DMS 273 treated with DMSO at 0.1 percent for 48 hours (cell line): ENCODE results near the gene APOL1.
"Not testable (repeated sequence)": the region's sequence is repeated elsewhere in the genome, so short reads cannot be mapped to it uniquely, and the experiment has no call there.

Experiments used
- DNase-seq: peaks from one replicate; lab custom pipeline; 2025; lab: John Stamatoyannopoulos, UW

Gene APOL1

DNA sequence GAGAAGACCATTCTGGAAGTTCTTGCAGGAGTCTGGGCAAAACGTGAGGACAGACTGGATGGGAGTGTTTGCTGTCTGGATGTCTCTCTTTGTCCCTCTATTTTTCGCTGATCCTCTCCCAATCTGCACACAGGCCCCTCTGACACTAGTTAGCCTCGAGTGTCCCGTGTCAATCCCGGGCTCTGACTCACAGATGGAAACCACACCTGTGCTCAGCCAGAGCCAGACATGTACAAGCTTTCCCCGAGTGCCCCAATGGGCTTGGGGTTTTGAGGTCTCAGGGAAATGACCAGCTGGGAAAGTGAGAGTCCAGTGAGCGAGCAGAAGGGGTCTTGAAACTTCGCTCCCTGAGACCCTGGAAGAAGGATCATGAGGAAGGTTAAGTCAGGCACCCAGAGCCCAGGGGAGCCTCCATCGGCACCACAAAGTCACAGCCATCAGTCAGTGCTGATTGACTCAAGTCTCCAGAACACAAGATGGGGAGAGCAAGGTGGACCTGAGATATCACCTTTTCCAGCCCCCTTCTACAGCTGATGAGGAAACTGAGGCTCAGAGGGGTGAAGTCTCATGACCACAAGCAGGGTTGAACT, 27.5 kb upstream of the APOL1 start:
- DNase-seq, result no peak

DNA sequence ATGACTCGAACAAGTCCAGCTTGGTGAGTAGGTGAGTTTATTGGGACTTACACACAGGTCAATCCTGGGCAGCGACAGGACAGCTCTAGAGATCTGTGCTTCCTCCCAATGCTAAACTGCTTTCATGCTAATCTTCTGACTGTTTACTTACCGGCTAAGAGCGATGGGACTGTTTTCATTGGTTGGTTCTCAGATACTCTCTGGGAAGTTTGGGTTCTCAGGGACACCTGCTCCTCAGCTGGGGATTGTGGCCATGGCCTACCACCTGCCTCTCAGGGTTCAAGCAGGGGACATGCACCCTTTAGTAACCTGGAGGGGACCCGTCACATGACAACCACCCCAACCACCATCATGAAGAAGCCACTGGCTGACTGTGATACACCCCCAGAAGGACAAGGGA, 26.7 kb upstream of the APOL1 start:
- DNase-seq, result no peak

DNA sequence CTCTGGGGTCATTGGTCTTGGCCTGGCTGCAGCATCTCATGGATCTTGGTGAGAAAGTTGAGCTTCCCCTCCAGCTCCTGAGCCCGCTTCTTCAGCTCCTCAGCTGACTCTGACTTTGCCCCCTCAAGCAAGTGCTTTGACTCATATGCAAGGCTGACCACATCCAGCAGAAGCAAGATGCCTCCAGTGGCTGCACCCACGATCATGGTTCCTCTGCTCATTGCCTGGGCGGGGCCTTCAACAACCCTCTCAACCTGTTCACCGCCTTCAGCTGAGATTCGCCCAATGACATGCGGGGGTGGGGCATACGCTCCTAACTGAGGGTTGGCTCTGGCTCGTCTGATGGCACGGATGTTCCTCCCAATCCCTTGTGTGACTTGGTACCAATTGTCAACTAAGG, 25.5 kb upstream of the APOL1 start:
- DNase-seq, result no peak

DNA sequence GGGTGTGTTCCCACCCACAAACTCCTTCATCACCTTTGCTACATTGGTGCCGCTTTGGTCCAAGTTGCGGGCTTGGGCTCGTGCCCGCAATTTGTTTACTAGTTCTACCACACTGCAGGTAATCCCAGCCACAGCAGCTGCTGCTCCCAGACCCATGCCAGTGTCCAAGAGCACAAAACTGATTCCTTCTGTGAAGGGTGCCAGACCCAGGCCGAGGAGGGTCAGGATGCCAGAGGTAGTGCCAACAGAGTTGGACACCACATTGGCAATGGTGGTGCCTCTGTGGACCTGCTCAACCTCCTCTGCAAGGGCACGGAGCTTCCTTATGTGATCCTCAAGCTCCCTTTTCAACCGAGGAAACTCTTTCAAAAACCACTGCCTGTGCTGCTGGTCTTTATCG, 25.1 kb upstream of the APOL1 start:
- no peak for DNase-seq

DNA sequence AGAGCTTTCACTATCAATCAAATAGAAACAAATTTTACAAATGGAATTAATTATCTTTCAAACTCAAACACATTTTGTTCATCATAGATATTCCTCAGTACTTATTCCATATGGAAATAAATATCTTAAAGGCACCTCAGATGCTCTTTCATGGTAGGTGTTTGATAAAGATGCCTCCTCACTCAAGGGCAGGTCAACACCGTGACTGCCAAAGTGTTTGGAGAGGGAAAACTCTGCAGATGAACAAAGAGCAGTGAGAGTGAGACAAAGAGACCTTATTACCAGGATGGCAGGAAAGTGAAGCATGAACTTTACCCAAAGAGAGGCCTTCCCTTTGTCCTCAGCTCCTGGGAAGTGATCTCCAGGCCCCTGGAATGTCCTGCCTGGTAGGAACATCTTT, 24.6 kb upstream of the APOL1 start:
- not testable (repeated sequence) for DNase-seq

DNA sequence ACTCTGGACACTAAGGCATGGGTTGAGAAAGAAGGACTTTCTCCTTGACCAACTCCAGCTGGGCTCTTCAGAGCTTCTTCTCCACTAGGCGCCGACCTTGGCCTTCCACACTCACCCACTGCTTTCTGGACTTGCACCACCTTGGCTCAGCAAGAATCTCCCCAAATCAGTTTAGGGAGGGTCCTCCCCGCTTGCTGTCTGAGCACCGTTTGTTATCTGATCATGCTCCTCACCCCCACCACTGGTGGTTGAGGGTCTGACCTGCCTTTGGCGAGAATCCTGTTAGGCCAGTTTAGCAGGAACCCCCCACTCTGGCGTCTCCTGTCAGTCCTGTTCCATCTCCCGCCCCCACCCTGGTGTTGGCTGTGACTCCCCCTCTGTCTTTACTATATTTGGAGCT, 24.0 kb upstream of the APOL1 start:
- no peak for DNase-seq

DNA sequence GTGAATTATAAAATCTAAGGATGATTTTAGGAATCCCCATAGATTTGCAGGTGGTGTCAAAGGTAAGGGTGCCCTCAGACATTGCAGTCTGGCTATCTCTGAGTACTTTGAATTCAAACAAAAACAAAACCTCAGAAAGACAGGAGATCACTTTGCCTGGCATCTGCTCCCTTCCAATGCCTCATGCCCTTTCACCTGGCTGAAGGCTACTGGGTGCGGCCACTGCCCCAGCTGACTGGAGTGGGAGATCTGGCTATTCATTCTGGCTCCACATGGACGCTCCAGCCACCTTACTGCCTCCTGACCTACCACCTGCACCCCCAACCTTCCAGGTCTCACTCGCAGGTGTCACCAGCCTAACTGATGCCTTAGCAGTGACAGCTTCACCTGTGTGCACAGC, 23.3 kb upstream of the APOL1 start:
- DNase-seq, result not testable (repeated sequence)

DNA sequence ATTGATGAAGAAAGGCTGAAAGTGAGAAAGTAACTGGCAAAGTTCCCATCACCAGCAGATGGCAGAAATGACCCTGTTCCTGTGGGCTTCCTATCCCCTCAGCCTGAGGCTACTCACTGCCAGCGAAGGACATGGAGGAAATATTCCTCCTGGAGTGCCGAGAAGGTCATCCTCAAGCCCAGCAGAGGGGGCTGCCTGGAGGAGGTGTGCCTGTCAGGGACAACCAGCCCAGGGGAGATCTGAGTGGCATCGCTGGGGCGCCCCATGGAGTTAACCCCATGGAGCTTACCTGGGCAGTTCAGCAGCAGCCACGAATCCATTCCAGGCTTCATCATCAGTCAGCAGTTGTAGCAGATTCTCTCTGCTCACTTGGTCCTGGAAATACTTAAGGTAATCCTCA, 21.9 kb upstream of the APOL1 start:
- not testable (repeated sequence) for DNase-seq

DNA sequence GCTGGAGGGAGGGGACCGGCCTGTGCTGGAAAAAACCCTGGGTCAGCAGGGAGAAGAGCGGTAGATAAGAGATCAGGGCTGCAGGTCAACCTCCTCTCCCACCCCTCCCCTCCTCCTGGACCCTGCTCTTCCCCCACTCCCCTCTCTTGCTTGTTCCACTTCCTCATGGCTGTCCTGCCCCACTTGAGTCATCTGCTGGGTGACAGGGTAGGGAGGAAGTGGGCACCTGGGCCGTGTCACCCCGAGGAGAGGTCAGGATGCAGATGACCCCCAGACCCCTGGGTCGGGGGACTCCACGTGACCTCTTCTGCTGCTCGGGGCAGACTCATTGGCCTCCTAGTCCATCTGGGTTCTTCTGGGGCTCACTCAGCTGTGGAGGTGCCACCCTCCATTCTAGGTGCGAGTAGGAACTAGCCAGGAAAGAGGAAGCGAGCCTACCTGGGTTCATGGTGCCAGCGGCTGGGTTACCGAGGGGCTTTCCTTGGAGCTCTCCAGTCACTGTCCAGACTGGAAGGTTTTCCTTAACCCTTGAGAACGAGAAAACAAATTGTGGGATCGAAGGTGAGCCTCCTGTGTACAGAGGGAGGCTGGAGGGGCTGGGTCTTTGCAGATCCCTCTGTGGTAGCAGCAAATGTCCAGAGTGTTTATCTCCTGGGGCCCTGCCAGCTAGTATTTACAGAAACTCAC, 20.1 kb upstream of the APOL1 start:
- no peak for DNase-seq

DNA sequence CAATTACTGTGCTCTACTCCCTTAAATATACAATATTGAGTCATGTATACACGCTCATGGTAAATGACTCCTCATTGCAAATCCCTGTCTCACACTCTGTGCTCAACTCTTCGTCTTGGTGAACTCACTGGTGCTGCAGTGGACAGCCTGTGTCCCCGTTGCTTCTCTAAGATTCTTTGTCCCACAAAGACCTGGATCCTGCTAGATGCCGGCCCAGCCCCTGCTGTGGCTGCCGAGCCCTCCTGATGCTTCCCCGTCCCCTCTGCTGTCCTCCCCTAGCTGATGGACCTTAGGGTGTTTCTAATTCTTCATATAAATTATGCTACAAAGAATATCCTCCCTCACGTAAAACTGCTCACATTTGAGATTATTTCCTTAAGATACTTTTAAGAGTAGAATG, 19.1 kb upstream of the APOL1 start:
- no peak for DNase-seq

DNA sequence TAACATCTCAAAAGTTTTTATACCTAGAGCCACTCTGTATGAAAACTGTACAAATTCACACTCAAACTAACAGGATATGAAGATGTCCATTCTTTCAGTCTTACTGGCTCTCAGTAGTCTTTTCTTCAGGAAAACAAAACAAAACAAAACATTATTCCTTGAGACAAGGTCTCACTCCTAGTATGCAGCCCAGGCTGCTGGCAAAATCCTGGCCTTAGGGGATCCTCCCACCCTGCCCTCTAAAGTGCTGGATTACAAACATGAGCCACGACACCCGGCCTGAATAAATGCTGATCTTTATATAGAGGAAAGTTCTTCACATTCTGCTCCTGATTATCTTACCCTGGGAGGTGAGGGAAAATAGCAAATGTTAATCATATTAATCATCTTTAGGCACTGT, 18.7 kb upstream of the APOL1 start:
- no peak for DNase-seq

DNA sequence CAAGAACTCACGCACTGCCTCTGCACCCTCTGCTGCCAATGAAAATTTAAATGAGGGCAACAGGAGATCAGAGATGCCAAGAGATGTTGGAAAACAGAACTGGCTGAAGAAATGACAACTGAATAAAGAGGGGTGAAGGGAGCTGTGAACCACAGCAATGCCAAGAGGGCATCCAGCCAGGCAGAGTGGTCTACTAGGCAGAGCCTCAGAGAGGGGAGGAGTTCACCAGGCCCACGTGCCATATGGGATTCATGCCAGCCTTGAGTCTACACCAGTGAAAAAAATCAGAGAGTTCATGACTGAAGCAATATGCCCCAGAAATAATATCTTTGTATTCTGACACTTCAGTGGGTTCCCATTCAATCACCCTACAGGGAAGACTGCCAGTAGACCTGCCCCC, 18.0 kb upstream of the APOL1 start:
- no peak for DNase-seq

DNA sequence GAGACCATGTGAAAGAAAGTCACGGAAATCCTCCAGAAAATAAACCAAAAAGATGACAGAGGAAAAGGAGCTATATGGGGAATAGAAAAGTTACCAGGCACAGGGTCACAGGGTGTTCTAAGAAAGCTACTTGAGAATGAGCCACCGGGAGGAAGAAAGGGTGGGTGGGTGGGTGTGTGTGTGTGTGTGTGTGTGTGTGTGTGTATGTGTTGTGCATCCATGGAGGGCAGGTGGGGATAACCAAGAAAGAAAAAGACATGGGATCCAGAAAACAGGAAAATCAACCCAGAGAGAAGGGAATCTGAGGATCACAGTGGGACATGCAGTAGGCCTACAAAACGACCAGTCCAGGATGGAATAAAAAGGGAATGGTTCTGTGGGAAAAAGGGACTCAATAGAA, 17.3 kb upstream of the APOL1 start:
- DNase-seq, result no peak

DNA sequence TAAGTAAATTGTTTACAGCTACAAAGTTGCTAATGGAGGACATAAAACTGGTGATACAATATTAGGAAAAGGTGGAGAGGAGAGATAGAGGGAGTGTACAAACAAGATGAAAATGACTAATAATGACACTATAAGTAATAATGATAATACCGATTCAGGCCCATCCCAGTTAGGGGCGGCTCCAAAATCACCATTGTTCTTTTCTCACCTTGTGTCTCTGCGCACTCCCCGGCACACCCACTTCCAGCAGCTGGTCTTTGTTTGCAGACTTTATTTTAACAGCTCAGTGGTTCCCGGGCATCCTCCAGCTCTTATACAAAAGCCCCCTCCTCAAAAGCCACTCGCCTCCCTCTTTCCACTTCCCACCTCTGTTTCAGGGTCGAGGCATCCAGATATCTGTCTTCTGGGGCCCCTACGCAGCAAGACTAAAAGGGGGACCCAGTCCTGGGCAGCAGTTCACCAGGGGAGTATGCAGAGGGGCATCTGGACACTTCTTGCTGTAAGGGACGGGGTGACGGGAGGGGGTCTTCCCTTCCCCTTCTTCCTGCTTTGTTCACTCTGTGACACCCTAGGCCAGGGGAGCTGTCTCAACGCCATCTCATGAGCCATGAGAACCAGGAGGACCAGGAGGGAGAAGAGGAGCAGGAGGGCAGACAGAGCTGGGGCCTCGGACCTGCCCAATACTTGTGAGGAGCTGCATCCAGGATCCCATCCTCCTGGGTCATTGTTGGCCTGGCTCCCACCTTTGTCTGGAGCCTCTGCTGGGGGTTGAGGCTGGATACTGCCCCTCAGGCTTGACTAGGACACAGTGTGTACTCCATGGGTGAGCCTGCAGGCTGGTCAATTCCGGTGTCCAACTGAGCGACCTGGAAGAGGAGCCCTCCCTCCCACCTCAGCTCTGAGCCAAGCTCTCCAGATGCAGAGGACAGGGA, 16.3 kb upstream of the APOL1 start:
- no peak for DNase-seq

DNA sequence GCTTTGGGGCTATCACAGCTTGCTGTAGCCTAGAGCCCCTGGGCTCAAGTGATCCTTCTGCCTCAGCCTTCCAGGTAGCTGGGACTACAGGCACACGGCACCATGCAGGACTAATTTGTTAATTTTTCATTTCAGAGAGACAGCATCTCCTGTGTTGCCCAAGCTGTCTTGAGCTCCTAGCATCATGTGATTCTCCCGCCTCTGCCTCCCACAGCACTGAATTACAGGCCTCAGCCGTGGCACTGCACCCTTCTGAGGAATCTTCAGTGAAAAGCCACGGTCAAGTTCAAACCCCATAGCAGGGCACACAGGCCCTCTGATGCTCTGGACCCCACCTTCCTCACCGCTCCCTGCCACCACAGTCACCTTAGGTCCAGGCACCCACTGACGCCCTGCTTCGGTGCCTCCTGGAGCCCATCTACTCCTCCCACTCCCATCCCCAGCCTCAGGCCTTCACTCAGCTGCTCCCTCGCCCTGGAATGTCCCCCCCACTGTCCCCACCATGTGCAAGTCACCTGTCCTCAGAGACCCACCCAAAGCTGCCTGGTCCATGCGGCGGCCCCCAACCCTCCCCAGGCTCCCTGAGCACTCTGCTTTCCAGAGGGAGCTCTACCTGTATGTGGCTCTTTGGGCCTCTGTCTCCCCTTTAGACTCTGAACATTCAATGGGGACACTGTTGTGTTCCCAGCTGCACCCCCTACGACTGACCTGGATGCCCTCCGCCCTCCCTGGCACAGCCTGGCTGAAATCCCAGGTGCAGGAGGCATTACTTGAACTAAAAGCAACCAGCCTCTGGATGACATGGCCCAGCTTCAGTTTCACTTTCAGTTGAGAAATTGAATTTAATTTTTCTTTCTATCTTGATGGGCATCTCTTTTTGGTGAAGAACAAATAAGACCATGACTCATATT, 15.2 kb upstream of the APOL1 start:
- DNase-seq, result no peak

DNA sequence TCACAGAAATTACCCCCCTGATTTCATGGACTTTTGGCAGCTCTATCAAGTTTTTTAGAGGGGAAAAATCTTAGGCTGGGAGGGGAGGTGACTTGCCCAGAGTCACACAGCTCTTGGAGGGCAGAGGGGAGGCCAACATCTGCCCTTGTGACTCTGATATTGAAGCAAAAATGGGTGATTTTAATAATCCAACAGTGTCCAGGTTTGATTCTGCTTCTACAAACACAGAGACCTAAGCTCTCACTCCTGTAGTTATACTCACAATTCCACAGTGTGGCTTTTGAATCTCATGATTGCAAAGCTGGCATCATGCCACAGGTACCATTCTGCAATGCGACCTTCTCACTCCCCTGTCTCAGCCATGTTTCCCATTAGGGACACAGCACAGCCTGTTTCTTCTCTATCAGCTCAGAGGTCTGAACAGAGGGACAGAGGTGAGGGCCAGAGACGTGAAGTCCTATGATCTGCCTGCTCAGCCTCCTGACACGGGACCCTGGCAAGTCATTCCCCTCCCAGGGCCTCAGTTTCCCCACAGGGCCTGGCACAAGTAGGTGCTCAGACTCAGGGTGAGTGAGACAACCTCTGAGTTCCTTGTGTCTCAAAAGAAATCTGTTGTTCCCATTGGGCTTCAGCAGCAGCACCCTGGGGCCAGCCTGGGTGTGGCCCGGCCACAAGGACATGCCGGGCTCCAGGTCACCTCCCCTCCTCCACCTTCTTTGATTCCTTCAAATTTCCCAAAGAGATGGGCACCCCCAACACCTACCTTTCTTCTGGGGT, 14.4 kb upstream of the APOL1 start:
- no peak for DNase-seq

DNA sequence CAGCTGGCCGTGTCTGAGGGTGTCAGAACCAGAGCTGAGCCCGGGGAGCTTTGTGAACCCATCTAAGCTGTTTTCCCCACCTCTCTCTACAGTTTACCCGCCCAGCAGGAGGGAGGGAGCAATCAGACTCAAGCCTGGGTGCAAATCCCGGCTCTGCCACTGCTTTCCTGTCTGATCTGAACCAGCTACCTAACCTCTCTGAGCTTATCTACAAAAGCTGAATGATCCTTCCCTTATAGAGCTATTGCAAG, 13.9 kb upstream of the APOL1 start:
- no peak for DNase-seq

DNA sequence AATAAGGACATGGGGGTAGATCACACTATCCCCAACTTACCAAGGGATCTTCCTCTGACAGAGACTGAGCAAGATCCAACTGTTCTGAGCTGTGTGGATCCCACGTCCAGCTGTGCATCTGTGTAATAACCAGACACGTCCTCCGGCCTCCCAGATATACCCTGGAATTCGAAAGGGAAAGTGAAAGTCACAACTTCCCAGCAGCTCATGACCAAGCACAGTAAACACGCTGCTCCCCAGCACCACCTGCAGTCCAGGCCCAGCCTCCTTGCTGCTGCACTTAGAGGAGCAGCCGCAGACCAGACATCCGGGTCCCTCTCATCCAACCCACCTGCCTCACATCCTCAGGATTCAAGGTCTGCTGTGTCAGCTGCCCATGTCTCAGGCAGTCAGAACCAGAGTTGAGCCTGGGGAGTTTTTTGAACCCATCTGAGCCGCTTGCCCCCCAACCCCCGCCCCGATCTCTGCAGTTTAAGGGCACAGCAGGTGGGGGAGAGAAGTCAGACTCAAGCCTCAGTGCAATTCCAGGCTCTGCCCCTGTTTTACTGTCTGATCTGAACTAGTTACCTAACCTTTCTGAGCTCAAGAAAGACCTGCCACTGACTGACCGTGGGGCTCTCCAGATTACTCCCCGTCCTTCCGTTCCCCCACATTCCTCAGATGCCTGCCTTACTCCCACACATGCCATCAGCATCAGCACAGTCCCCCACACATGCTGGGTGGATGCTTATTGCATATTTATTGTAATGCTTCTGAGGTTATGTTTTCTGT, 13.3 kb upstream of the APOL1 start, which contains the start of gene APOL2:
APOL2 (minus strand) TSS at position 127 of the 771 bp plus-strand sequence. CDS start 6,365 bp downstream, outside the sequence.
- DNase-seq, result peak; percentile 72

DNA sequence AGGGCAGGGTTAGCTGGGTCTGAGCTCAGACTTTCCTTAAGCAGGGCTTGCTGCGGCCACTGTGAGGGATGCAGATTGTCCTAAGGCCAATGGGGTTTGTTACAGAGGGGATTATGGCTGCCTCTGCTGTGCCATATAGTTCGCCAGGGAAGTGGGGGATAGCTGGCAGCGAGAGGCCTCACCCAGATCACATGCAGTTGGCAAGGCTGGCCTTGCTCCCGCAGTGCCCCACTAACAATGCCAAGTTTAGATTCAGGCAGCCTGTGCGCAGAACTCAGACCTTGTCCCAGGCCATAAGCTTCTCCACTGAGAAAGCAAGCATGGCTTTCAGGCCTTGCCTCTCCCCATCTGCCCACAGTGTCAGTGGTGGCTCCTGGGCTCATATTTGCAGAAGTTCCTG, 8.9 kb upstream of the APOL1 start:
- DNase-seq, result no peak

DNA sequence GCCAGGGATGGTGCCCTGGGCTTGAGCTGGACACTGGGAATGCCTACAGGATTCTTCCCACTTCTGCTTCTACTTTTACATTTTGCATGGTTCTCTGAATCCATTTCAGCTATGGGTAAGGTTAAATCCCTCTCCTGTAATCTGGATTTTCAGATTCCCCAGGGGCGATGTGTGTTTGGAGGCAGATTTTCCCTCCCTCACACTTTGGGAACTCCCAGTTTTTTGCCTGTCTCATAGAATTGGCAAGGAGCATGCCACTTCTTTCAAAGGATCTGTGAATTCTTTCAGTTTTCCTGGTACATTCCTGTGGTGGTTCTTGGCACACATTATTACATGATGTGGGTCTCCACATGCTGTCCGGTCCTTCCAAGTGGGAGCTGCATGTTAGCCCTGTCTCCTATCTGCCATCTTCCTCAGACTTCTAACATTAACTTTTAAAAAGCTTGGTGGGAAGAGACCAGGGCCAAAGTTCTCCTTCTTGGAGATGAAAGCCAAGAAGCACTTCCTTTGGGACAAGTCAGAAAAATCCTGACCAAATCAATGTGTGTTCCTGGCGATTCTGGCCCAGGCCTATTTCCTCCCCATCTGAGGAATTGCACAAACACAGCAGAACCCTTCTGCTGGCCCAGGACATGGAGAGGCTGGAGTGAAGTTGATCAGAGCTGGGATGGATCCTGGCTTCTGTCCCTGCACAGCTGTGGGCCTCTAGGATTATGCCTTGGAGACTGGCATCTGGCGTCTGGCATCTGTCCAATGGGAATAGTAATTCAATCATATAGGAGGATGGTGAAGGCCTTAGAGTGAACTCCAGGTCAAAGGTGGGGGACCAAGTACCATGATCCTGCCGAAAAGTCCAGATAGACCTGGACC, 8.2 kb upstream of the APOL1 start:
- no peak for DNase-seq
